ENCODE measurements around the gene PCNT. TPM values are rescaled to one million over a fixed set of nuclear protein-coding genes. Genes with fewer than 3 reads are reported as not detected.

Gene PCNT
- total RNA-seq, 3 donors from 2014 or later: 25.2 to 31.0 (median 28.5) TPM

GRCh38 chr21:46328151-46328550 is 4.2 kb downstream of the PCNT start:
- no peaks in the 10 kb centered on the region for H3K36me3 ChIP-seq

GRCh38 chr21:46329796-46330195 is 5.8 kb downstream of the PCNT start:
- H3K27ac ChIP-seq: no peak overlapping the region
- H3K36me3 ChIP-seq: no peaks in the 10 kb centered on the region
- H3K4me1 ChIP-seq: no peaks in the 10 kb centered on the region
- TF ChIP-seq POLR2AphosphoS5 (IDR thresholded peaks at IDR 0.05) (no peak), POLR2A (IDR thresholded peaks at IDR 0.05) (no peak)
- TF ChIP-seq, protein P1, sequence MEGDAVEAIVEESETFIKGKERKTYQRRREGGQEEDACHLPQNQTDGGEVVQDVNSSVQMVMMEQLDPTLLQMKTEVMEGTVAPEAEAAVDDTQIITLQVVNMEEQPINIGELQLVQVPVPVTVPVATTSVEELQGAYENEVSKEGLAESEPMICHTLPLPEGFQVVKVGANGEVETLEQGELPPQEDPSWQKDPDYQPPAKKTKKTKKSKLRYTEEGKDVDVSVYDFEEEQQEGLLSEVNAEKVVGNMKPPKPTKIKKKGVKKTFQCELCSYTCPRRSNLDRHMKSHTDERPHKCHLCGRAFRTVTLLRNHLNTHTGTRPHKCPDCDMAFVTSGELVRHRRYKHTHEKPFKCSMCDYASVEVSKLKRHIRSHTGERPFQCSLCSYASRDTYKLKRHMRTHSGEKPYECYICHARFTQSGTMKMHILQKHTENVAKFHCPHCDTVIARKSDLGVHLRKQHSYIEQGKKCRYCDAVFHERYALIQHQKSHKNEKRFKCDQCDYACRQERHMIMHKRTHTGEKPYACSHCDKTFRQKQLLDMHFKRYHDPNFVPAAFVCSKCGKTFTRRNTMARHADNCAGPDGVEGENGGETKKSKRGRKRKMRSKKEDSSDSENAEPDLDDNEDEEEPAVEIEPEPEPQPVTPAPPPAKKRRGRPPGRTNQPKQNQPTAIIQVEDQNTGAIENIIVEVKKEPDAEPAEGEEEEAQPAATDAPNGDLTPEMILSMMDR (IDR thresholded peaks at IDR 0.05): no peak
- DNase-seq (ENCODE audit: low spot score in 2 of 2): no peak
- intact Hi-C loops (cut with DNase I; ENCODE audit: low total_unique reads): loop anchor here (5.0 kb wide), 1 partner anchor 1292 kb away; no protein-coding TSS in a partner anchor
- H3K27me3 ChIP-seq: no peaks in the 10 kb centered on the region
- no peaks in the 10 kb centered on the region for H3K9me3 ChIP-seq
- H3K4me3 ChIP-seq: no peak overlapping the region

More at GRCh38 chr21:46328151-46328550, 4.2 kb downstream of the PCNT start:
- intact Hi-C loops (cut with DNase I; ENCODE audit: low total_unique reads): no loop called here
- Histone ChIP-seq H3K4me1 (no peaks in the 10 kb centered on the region), H3K27me3 (no peaks in the 10 kb centered on the region), H3K4me3 (no peak overlapping the region), H3K27ac (no peak overlapping the region), H3K9me3 (no peaks in the 10 kb centered on the region)
- DNase-seq (ENCODE audit: low spot score in 2 of 2): no peak
- TF ChIP-seq, protein P1 (IDR thresholded peaks at IDR 0.05): no peak
- no peak for TF ChIP-seq POLR2A (IDR thresholded peaks at IDR 0.05)
- TF ChIP-seq POLR2AphosphoS5 (IDR thresholded peaks at IDR 0.05): no peak

GRCh38 chr21:46334351-46335140 is 10.6 kb downstream of the PCNT start:
- intact Hi-C loops (cut with DNase I; ENCODE audit: low total_unique reads): loop anchor here (5.0 kb wide), 1 partner anchor 1297 kb away; no protein-coding TSS in a partner anchor
- H3K36me3 ChIP-seq: no peaks in the 10 kb centered on the region

DNA sequence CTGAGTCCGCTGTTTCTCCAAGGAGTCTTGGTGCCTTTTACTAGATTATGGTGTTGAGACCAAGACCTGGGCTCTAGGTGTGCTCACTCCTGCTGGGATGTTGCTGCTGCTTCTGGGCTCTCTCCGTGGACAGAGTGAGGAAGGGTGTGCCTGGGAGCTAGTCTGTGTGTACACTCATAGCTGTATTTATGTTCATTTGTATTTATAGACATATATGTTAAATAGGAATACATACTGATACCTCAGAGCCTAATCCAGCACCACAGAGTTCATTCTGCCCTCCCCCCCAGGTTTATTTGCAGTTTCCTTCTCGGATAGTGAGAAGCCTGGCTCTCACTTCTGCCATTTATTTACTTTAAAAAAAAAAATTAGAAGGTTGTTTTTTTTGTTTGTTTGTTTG is 12.6 kb downstream of the PCNT start:
- Histone ChIP-seq H3K36me3 (no peaks in the 10 kb centered on the region), H3K27ac (no peak overlapping the region), H3K27me3 (no peaks in the 10 kb centered on the region), H3K4me3 (no peak overlapping the region), H3K4me1 (no peaks in the 10 kb centered on the region), H3K9me3 (no peaks in the 10 kb centered on the region)
- intact Hi-C loops (cut with DNase I; ENCODE audit: low total_unique reads): no loop called here
- no peak for TF ChIP-seq POLR2A (IDR thresholded peaks at IDR 0.05)
- TF ChIP-seq, protein P1 (IDR thresholded peaks at IDR 0.05): no peak
- TF ChIP-seq POLR2AphosphoS5 (IDR thresholded peaks at IDR 0.05): no peak
- DNase-seq (ENCODE audit: low spot score in 2 of 2): no peak

More at GRCh38 chr21:46334351-46335140, 10.6 kb downstream of the PCNT start:
- Histone ChIP-seq H3K4me1 (no peaks in the 10 kb centered on the region), H3K4me3 (no peak overlapping the region), H3K9me3 (no peaks in the 10 kb centered on the region), H3K27ac (no peak overlapping the region), H3K27me3 (no peaks in the 10 kb centered on the region)
- no peak for DNase-seq (ENCODE audit: low spot score in 2 of 2)
- TF ChIP-seq POLR2AphosphoS5 (IDR thresholded peaks at IDR 0.05) (no peak), POLR2A (IDR thresholded peaks at IDR 0.05) (no peak)
- TF ChIP-seq, protein P1 (IDR thresholded peaks at IDR 0.05): no peak

- H3K36me3 ChIP-seq: no peaks in the 10 kb centered on the region
- TF ChIP-seq, protein P1 (IDR thresholded peaks at IDR 0.05): no peak
- TF ChIP-seq POLR2A (IDR thresholded peaks at IDR 0.05): no peak
- no peak for TF ChIP-seq POLR2AphosphoS5 (IDR thresholded peaks at IDR 0.05)
- no peak for DNase-seq (ENCODE audit: low spot score in 2 of 2)
These were observed 17.0 kb downstream of the PCNT start for GRCh38 chr21:46340998-46341397.

More at GRCh38 chr21:46340998-46341397, 17.0 kb downstream of the PCNT start:
- Histone ChIP-seq H3K4me1 (no peaks in the 10 kb centered on the region), H3K4me3 (no peak overlapping the region), H3K27me3 (no peaks in the 10 kb centered on the region), H3K9me3 (no peaks in the 10 kb centered on the region), H3K27ac (no peak overlapping the region)
- intact Hi-C loops (cut with DNase I; ENCODE audit: low total_unique reads): no loop called here

Measured in breast epithelium (tissue), 4 donors.